ENCODE data around the gene EXOG.

The EXOG gene

DNA sequence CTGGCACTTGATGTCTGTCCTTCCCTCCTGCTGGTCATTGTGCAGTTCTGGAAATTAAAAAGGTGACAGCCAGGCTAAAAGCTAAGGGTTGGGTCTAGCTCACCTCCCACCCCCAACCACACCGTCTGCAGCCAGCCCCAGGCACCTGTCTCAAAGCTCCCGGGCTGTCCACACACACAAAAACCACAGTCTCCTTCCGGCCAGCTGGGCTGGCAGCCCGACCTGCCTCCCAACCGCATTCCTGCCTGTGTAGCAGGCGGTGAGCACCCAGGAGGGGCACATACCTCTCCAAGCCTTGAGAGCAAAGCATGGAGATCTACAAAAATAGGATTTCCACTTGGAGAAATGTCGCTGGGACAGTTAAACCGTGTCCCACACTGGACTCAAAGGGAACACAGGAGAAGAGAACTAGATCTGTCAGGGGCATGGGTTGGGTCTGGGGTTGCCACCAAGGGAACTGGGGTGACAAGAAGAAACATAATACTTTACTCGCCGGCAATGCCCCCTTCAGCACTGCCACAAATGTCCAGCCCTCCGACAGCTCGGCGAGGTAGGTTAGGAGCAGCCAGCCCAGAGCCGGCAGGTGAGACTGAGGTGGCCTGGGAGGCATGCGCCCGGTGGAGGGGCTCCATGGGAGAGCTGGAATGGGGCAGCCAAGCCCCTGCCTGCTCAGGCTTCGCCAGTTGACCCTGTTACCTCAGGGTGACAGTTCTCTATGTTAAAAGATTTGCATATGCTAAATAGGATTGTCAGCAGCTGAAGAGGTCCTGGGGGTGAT lies 52.2 kb downstream of the EXOG start:
- no peak for DNase-seq (ENCODE audit: low read depth)

DNA sequence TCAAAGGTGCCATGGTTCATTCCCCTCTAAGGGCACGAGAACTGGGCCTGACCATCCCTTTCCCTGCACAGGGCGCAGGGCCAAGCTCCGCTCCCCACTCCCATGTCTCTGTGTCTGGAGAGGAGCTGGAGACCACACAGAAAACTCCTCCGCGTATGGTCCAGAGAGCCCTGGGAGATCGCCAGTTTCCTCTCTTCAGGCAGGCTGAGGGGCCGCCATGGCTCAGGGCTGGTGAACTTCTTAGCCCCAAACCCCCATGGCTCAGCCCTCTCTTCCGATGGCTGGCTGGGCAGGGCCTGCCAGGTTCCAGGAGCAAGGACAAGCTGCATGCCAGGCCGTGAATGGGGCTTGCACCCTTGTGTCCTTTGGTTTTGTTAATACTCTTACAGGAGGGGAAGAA lies 52.9 kb downstream of the EXOG start:
- no peak for DNase-seq (ENCODE audit: low read depth)

DNA sequence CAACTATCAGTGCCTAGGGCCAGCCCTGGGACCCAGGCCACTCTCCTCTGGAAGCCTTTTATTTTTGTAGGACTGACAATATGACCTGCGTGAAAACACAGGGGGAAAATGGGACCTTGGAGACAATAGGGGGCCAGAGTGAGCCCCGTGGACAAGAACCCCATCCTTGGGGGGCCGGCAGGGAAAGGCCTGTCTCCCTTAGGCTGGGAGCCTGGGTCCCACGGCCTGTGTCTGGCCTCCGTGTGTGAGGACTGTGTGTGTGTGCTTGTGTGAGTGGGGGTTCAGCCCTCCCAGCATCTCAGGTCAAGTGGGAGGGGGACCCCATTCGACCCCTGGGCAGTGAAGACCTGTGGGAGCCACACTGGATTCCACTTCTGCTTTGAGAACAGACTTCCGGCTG lies 53.3 kb downstream of the EXOG start:
- no peak for DNase-seq (ENCODE audit: low read depth)

DNA sequence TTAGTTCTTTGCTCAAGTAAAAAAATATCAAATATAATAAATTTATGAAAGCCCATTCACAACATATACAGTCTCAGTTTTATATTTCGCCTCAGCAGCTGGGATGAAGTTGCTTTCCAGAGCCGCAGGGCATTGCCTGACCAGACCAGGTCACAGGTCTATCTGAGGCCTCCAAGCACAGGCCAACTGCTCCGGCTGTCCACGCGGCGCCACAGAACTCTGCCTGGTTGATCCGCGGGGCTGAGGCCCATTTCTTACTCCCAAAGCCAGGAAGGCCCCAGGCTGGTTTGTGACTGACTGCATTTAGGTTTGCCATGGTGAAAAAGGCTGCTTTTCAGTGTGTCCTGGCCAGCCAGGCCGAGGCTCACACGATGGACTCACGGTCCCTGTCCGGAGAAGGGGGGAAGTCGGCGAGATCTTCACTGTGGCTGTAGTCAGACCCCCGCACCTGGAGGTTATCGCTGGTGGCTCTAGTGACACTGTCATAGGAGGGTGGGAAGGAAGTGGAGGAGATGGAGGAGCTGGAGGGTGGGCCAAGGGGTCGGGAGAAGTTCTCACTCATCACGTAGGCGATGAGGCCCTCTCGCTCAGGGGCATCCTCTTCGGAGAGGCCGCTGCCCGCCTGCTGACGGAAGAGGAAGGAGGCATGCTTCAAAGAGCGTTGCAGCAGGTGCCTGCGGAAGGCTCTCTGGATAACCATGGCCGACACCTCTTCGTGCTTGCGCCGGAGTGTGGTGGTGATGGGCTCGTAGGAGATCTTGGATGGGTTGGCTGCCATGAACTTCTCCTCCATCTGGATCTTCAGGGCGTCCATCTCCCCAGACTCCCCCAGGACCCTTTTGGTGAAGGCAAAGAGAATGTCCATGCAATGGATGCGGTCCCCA lies 54.1 kb downstream of the EXOG start:
- DNase-seq (ENCODE audit: low read depth), result no peak

DNA sequence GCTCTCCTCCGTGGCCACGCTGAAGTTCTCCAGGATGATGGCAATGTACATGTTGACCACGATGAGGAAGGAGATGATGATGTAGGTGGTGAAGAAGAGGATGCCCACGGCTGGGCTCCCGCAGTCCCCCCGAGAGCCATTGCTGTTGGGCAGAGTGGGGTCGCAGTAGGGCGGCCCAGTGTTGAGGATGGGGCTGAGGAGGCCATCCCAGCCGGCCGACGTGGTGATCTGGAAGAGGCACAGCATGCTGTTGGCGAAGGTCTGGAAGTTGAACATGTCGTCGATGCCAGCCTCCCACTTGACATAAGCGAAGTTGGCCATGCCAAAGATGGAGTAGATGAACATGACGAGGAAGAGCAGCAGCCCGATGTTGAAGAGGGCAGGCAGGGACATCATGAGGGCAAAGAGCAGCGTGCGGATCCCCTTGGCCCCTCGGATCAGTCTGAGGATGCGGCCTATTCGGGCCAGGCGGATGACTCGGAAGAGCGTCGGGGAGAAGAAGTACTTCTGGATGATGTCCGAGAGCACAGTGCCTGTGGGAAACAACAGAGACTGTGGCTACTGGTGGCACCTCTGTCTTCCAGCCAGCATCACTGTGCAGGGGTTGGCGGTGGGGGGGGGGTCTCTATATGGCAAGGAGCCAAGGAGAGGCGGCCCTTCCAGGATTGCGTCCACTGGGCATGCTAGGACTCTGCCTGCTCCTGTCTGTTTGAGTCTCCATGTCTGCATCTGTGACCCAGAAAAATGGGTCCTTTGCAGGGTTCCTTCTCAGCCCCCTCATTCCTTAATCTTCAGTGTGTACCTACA lies 55.1 kb downstream of the EXOG start:
- DNase-seq (ENCODE audit: low read depth), result no peak

DNA sequence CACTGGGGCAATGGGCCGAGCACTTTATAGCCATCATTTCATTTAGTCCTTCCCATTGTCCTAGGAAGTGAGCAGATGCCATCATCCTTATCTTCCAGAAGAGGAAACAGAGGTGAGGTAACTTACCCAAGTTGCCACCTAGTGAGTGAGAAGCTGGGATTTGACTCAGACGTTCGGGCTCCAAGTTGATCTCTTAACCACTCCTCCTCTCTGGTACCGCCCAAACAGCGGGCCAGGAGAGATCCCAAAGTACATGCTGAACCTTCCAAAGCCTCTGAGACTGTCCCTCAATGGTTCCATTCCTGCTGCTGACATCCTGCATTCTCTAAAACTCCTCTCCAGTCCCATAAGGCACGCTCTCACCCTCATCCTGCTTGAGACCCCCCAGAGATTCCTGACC lies 56.2 kb downstream of the EXOG start:
- no peak for DNase-seq (ENCODE audit: low read depth)

DNA sequence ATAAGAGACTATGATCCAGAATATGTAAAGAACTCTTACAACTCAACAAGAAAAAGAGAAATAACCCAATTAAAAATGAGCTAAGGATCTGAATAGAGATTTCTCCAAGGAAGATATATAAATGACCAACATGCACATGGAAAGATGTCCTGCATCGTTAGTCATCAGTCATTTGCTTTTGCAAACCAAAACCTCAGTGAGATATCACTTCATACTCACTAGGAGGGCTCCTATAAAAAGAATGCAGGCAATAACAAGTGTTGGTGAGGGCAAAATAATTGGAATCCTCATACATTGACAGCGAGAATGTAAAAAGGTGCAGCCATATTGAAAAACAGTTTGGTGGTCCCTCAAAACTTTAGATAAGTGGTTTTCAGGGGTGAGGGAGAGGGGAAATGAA lies 56.9 kb downstream of the EXOG start:
- DNase-seq (ENCODE audit: low read depth), result no peak

DNA sequence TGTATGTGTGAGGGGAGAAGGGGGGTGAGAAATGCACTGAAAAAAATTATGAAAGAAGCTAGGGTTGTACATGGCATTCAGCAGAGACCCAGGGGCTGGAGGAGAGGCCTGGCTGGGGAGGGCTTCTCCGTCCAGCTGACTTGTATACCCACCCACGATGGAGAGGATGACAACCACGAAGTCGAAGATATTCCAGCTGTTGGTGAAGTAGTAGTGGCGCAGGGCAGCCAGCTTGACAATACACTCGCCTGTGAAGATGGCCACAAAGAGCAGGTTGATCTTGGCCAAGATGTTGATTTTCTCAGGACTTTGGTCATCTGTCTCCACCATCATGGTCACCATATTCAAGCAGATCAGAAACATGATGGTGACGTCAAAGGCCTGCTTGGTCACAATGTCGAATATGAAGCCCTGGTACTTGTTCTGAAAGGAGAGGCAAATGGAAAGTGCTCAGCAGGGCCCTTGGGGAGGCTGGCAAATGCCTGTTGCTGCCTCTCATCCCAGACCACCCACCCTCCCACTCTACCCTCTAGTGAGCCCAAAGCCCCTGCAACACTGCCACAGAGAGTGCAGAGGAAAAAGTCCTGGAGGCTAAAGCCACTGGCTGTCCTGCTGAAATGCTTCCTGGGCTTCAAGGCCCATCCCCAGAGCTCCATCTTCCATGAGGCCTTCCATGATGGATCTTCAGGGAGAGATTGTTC lies 58.1 kb downstream of the EXOG start:
- no peak for DNase-seq (ENCODE audit: low read depth)

DNA sequence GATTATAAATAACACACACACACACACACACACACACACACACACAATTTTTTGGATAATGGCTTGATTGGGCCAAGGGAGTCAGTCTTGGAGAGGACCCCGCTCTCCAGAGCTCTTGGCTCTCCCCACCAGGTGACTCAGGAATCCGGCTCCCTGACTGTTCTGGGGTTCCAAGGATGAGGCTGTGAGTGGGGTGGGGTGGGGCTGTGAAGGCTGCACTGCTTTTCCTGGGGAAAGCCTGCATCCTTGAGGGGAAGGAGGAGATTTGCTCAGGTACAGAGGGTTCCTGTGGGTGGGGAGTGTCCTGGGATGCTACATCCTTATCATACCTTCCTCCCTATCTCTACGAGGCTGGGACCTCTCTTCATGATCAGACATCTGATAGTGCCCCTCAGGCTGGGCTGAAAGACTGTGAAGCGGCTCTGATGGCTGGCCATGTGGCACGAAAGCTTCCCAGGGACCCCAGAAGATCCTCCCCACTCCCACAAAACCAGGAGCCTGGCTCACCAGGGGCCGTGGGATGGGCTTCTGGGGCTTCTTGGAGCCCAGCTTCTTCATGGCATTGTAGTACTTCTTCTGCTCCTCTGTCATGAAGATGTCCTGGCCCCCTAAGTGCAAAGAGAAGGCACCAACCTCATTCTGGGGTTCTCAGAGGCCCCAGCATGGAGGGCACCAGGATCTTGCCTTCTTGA lies 59.2 kb downstream of the EXOG start:
- DNase-seq (ENCODE audit: low read depth), result no peak

DNA sequence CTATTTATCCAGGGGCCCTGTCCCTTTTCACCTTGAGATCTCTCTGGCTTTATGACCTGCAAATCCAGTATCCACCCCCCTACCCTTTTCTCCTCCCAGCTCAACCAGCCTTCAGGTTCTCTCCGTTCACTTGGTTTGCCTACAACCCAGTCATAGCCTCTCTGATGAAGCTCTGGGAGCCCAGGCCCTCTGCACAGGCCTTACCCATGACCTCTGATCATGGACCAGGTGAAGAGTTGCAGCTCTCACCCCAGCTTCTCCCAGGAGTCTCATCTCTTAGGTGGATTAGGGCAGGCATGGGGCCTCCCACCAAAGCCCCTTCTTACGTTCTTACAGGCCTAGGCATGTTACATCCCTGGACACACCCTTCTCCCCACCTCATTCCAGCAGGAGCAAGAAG lies 59.8 kb downstream of the EXOG start:
- no peak for DNase-seq (ENCODE audit: low read depth)

DNA sequence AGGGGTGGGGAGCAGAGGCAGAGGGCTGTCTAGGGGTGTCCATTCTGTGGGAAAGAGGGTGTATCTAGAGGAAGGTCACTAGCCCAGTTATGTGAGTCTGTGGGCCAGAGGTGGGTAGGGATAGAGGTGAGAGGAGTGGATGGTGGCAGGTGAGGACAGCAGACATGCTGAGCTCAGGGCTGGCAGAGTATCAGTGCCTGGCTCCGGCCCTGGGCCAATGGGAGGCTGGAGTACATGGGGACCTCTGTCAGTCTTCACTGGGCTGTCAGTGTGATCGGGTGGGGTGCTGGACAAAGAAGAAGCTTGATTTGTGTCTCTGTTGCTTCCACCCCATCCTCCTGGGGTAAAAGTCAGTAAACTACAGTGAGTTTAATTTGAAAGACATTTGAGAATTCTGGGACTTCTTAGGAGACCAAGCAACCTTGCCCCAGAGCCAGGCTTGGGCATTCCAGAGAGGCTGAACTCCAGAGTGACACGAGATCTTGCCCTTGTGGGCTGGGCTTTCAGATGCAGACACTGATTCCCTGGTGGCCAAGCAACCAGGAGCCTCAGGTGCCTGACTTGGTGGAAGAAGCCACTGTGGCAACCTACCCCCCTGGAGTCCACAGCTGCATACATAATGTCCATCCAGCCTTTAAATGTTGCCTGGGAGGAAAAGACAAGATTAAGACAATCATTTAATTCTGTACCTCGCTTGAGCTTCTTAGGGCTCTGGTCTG lies 60.7 kb downstream of the EXOG start:
- no peak for DNase-seq (ENCODE audit: low read depth)

DNA sequence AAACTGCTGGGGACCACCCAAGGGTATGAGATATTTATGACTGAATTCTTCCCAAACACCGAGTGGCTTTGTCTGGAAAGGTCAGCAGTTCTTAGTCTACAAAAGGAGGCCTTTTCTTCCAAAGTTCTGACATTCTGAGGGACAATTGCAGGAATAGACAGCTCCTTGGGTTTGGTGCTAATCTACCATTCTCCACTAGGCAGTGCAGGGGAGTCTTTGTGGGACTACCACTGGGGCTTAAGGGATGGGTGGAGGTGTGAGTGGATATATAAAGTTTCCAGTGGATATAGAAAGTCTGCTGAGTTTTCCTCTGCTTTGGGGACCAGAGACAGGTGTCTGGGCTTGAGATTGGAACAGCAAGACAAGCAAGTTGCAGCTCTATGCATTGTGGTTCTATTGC lies 62.7 kb downstream of the EXOG start:
- DNase-seq (ENCODE audit: low read depth), result no peak

DNA sequence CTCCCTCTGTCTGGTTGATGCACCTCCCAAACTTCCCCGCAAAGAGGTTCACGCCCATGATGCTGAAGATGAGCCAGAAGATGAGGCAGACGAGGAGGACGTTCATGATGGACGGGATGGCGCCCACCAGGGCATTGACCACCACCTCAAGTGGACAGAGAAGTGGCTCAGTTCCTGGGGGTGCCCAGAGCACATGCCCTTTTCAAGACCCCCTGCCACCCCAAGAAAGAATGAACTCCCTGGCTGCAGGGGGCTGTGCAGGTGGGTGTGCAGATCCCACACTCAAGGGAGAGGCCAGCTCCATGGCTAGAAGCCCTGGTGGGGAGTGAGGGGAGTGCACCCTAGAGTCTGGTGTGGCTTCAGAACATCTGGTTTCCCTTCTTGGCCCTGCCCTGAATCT lies 64.1 kb downstream of the EXOG start:
- no peak for DNase-seq (ENCODE audit: low read depth)

DNA sequence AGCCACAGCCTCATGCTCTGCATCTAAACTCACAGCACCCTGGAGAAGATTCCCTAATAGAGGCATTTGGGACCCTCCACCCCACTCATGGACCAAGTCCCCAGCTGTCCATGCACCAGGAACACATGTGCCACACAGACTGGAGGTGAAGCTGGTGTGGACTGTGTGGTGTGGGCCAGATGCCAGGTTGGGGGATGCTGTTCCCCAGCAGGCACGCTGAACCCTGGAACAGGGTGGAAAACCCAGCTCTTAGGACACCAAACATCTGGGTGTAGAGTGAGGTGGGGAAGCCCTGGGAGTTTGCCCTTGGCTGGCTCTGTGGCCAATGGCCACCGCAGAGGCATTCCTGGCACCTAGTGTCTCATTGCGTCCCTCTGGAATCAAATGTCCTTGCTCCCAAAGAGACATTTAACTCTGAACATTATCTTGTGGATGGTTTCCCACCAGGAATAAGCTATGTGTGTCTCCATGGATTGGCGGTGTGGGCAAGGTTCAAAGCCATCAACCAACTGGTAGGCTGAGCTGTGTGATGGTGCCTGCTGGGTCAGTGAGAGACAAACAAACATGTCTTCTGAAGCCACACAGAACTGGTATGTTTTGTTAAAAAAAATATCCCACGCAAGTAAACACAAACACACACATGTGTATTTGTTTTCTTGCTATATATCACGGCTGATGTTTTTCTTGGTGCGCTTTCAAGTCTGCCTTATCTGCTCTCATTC lies 65.0 kb downstream of the EXOG start:
- DNase-seq (ENCODE audit: low read depth), result no peak

DNA sequence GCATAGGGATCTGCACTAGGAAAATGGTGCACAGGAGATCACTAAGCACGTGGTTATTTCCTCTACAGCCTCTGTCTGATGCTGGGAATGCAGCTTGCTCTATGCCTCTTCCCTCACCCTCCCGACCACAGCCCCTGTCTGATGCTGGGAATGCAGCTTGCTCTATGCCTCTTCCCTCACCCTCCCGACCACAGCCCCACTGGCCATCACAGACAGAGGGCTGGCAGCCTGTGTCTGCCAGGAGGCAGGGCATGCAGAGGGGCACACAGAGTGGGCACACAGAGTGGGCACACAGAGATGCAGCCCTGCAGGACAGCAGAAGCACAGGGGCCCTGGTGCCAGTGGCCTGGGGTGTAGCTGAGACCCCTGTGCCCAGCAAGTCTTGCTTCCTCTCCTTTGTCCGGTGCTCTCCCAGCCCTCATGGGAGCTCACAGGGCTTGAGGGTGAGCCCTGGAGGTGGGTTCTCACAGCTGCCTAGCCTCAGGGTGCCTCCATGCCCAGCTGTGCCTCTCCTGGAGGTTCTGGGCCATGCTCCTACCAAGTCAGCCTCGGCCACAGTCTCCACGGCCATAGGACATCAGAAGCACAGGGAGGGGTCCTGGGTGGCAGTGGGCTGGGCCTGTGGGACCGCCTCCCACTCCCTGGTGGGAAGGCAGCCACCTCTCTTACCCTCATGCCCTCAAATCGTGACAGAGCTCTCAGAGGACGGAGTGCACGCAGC lies 65.8 kb downstream of the EXOG start:
- DNase-seq (ENCODE audit: low read depth), result no peak

DNA sequence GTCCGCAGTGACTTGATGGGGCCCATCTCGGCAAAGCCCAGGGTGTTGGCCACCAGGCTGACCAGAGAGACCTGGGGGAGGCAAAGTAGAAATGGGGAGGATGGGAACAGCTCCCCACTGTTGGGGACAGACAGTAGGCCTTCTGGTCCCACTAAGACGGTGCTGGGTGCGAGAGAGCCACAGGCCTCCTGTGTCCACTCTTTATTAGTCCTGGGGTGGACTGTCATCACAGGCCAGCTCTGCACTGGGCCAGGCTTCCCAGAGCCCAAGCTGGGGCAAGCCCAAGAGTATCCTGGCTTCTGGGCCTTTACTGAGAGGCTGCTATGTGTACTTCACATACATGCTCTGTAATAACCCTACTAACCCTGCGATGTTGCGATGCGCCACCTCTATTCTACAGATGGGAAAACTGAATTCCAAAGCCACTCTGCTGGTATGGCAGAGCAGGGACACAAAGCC lies 66.4 kb downstream of the EXOG start:
- DNase-seq (ENCODE audit: low read depth), result no peak

DNA sequence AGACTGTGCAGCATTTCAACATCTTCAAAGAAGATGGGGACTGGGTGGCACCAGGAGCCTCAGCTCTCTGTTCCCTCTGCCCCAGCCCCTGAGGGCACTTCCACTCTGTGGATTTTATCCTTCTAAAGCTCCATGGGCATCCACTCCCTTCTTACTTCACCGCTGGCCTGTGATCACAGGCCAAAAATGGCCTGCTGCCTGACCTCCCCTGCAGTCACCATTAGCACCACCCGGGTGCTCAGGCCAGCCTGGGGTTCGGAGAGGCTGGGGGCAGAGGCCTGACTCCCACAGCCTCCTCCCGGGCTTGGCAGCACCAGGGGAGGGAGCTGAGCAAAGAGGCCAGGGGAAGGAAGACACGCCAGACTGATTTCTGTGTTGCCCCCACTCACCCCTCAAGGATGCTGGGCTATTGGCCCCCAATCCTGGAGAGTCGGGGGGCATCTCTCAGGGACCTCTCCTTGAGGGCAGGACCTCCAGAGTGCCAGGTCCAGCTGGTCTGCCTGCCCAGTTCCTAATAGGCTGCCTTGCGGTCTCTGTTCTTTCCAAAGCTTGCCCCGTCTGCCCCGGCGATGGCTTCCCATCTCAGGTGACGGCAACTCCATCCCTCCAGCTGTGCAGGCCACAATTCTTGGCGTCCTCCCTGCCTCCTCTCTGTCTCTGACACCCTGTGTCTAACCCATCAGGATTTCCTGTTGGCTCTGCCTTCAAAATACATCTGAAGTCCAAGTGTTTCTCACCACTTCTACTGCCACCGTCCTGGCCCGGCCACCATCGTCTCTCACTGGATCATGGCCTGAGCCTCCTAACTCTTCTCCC lies 67.1 kb downstream of the EXOG start:
- DNase-seq (ENCODE audit: low read depth), result no peak

DNA sequence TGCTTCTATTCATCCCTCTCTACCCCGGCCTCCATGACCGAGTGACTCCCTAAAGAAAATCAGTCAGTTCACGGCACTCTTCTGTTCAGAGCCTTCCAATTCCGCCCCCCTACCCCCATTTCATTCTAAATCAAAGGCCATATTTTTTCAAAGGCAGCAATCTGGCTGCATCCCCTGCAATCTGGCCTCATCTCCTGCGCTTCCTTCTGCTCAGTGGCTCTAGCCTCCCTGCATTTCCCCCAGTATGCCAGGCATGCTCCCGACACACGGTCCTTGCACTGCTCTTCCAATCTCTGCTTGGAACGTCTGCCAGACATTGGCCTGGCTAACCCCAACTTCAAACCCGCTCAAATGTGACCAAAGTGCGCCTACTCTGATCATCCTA lies 67.7 kb downstream of the EXOG start:
- no peak for DNase-seq (ENCODE audit: low read depth)

All from activated T-cell treated with anti-CD3 and anti-CD28 coated beads for 1 hour (primary cell).